H9 (cell line): ENCODE results near the gene CAPN5. TPM values are rescaled to one million over a fixed set of nuclear protein-coding genes. Genes with fewer than 3 reads are reported as not detected.

Experiments used
- DNase-seq: peaks from one replicate; pipeline ENCODE4 v3.0.0-alpha.2; 2017
- H2AFZ ChIP-seq: one replicate; pipeline ENCODE4 v1.6.1; 2013; ENCODE audit warnings: mild to moderate bottlenecking, low read length, control low read depth, moderate library complexity
- H2AK5ac ChIP-seq: 2 replicates; pipeline ENCODE4 v1.6.1; 2013; ENCODE audit warnings: low read length, control low read depth, mixed read lengths; ENCODE audit not compliant: insufficient read length
- H2BK120ac ChIP-seq: one replicate; pipeline ENCODE4 v1.6.1; 2013; ENCODE audit warnings: low read depth, mild to moderate bottlenecking, low read length, control low read depth, inconsistent platforms; ENCODE audit not compliant: poor library complexity, severe bottlenecking
- H2BK12ac ChIP-seq: 2 replicates; pipeline ENCODE4 v1.6.1; 2013; ENCODE audit warnings: low read length, control low read depth, mixed read lengths, low read depth; ENCODE audit not compliant: insufficient read length
- H2BK15ac ChIP-seq: 2 replicates; pipeline ENCODE4 v1.6.1; 2013; ENCODE audit warnings: low read depth, low read length, control low read depth
- H2BK20ac ChIP-seq: one replicate; pipeline ENCODE4 v1.6.1; 2013; ENCODE audit warnings: low read depth, mild to moderate bottlenecking, low read length, control low read depth, inconsistent platforms; ENCODE audit not compliant: poor library complexity, severe bottlenecking
- H2BK5ac ChIP-seq: 2 replicates; pipeline ENCODE4 v1.6.1; 2013; ENCODE audit warnings: low read length, control low read depth, mixed read lengths; ENCODE audit not compliant: insufficient read length
- H3K14ac ChIP-seq: 2 replicates; pipeline ENCODE4 v1.6.1; 2013; ENCODE audit warnings: low read length, control low read depth; ENCODE audit not compliant: insufficient read depth
- H3K18ac ChIP-seq: 2 replicates; pipeline ENCODE4 v1.6.1; 2013; ENCODE audit warnings: low read depth, mild to moderate bottlenecking, mixed read lengths, low read length, control low read depth; ENCODE audit not compliant: insufficient read length
- H3K23ac ChIP-seq: 2 replicates; pipeline ENCODE4 v1.6.1; 2013; ENCODE audit warnings: low read length, control low read depth, mixed read lengths, low read depth; ENCODE audit not compliant: insufficient read length
- H3K23me2 ChIP-seq: 2 replicates; pipeline ENCODE4 v1.6.1; 2013; ENCODE audit warnings: low read depth, mild to moderate bottlenecking, mixed read lengths, low read length, control low read depth; ENCODE audit not compliant: insufficient read length, poor library complexity, severe bottlenecking
- H3K27ac ChIP-seq: 2 replicates; pipeline ENCODE4 v1.5.1; 2013; ENCODE audit warnings: low read length, control low read depth, mixed read lengths, low read depth; ENCODE audit not compliant: insufficient read length
- H3K27me3 ChIP-seq: 2 replicates; pipeline ENCODE4 v1.6.1; 2013; ENCODE audit warnings: low read length, control low read depth, inconsistent platforms; ENCODE audit not compliant: insufficient read depth
- H3K4ac ChIP-seq: 2 replicates; pipeline ENCODE4 v1.6.1; 2013; ENCODE audit warnings: low read depth, mild to moderate bottlenecking, control low read depth, inconsistent platforms, low read length, moderate library complexity
- H3K4me1 ChIP-seq: 2 replicates; pipeline ENCODE4 v1.6.1; 2013; ENCODE audit warnings: low read length, control low read depth, inconsistent platforms; ENCODE audit not compliant: insufficient read depth
- H3K4me2 ChIP-seq: 2 replicates; pipeline ENCODE4 v1.6.1; 2013; ENCODE audit warnings: low read length, control low read depth, mixed read lengths; ENCODE audit not compliant: insufficient read length, insufficient read depth
- H3K56ac ChIP-seq: 2 replicates; pipeline ENCODE4 v1.6.1; 2013; ENCODE audit warnings: low read depth, mild to moderate bottlenecking, mixed read lengths, low read length, control low read depth; ENCODE audit not compliant: insufficient read length
- H3K79me1 ChIP-seq: 2 replicates; pipeline ENCODE4 v1.6.1; 2013; ENCODE audit warnings: low read depth, mild to moderate bottlenecking, moderate library complexity, low read length, control low read depth, inconsistent platforms; ENCODE audit not compliant: insufficient read depth, poor library complexity, severe bottlenecking
- H3K79me2 ChIP-seq: 2 replicates; pipeline ENCODE4 v1.6.1; 2013; ENCODE audit warnings: low read length, control low read depth, inconsistent platforms; ENCODE audit not compliant: insufficient read depth
- H3K9ac ChIP-seq: 2 replicates; pipeline ENCODE4 v1.6.1; 2013; ENCODE audit warnings: low read length, control low read depth, mixed read lengths; ENCODE audit not compliant: insufficient read length; ENCODE audit errors: extremely low read depth
- H3K9me3 ChIP-seq: one replicate; pipeline ENCODE4 v1.6.1; 2013; ENCODE audit warnings: low read depth, low read length, inconsistent platforms; ENCODE audit not compliant: control insufficient read depth
- H3T11ph ChIP-seq: one replicate; pipeline ENCODE4 v1.6.1; 2013; ENCODE audit warnings: mild to moderate bottlenecking, low read length, control low read depth, inconsistent platforms
- H4K20me1 ChIP-seq: one replicate; pipeline ENCODE4 v1.6.1; 2013; ENCODE audit not compliant: control insufficient read depth, insufficient read length, insufficient read depth
- H4K5ac ChIP-seq: 2 replicates; pipeline ENCODE4 v1.6.1; 2013; ENCODE audit warnings: low read depth, mild to moderate bottlenecking, mixed read lengths, low read length, control low read depth; ENCODE audit not compliant: insufficient read length
- H4K8ac ChIP-seq: replicated peaks from 2 replicates; pipeline ENCODE4 v1.6.1; 2013; ENCODE audit warnings: low read length, control low read depth, mixed read lengths, low read depth; ENCODE audit not compliant: insufficient read length
- H4K91ac ChIP-seq: 2 replicates; pipeline ENCODE4 v1.6.1; 2013; ENCODE audit warnings: low read depth, mild to moderate bottlenecking, moderate library complexity, mixed read lengths, low read length, control low read depth; ENCODE audit not compliant: insufficient read length
- H3K27ac Mint-ChIP-seq, 3 experiments: 2 replicates in 2 of 3; 3 replicates in 1 of 3; pipeline ENCODE4 v1.8.0; 2020 to 2021; ENCODE audit warnings: mixed read lengths in 3 of 3, mild to moderate bottlenecking in 1 of 3, moderate library complexity in 1 of 3
- H3K27me3 Mint-ChIP-seq: 2 replicates; pipeline ENCODE4 v1.8.0; 2021; ENCODE audit warnings: low read depth, mild to moderate bottlenecking, moderate library complexity, mixed read lengths
- H3K36me3 Mint-ChIP-seq, 3 experiments: 2 replicates in 2 of 3; 3 replicates in 1 of 3; pipeline ENCODE4 v1.8.0; 2020 to 2021; ENCODE audit warnings: low read depth in 3 of 3, mixed read lengths in 3 of 3; ENCODE audit not compliant: insufficient read depth in 1 of 3
- H3K4me1 Mint-ChIP-seq, 2 experiments: 2 replicates each; pipeline ENCODE4 v1.8.0; 2020; ENCODE audit warnings: mixed read lengths in 2 of 2
- H3K4me3 Mint-ChIP-seq, 2 experiments: 2 replicates in 1 of 2; 3 replicates in 1 of 2; pipeline ENCODE4 v1.8.0; 2020 to 2021; ENCODE audit warnings: mild to moderate bottlenecking in 2 of 2, mixed read lengths in 2 of 2, moderate library complexity in 1 of 2
- H3K9me3 Mint-ChIP-seq, 2 experiments: 2 replicates in 1 of 2; 3 replicates in 1 of 2; pipeline ENCODE4 v1.8.0; 2020; ENCODE audit warnings: mild to moderate bottlenecking in 2 of 2, mixed read lengths in 2 of 2, moderate library complexity in 1 of 2
- CTCF ChIP-seq: fragments of 200-600 bp; sonication (generic); conservative IDR thresholded peaks from 3 replicates; pipeline ENCODE4 v1.8.0; 2021; ENCODE audit warnings: antibody characterized with exemption, mild to moderate bottlenecking
- WGBS: extraction: QIAGEN DNeasy Blood & Tissue Kit; methylation state at CpG from one replicate; pipeline ENCODE4 v1.1.7; 2013; ENCODE audit warnings: missing lambda C conversion rate, low lambda C conversion rate, mixed read lengths; ENCODE audit not compliant: insufficient read length; ENCODE audit errors: extremely low coverage; 5-methylcytosine and 5-hydroxymethylcytosine counted together
- total RNA-seq: library from RNA; stranded (reverse); gene quantifications from 2 replicates; pipeline ENCODE4 v1.2.1, GENCODE V29; 2021

CAPN5 gene
- total RNA-seq, 1 experiment from 2014 or later = 16.7 TPM

GRCh38 chr11:77067861-77068443 lies 1.2 kb downstream of the CAPN5 start:
- no peak for TF ChIP-seq CTCF
- DNase-seq = peak; percentile 27

More at GRCh38 chr11:77067861-77068443, 1.2 kb downstream of the CAPN5 start:
- Histone ChIP-seq H2BK120ac (no peak overlapping the region), H2AK5ac (no peak overlapping the region), H2AFZ (no peak overlapping the region), H4K20me1 (no peaks in the 10 kb centered on the region), H3K27ac (no peak overlapping the region), H2BK20ac (no peak overlapping the region), H3K9me3 (no peaks in the 10 kb centered on the region), H2BK5ac (no peak overlapping the region), H2BK12ac (no peak overlapping the region), H3K4me2 (peak overlapping the region; percentile 61), H3K56ac (no peak overlapping the region), H4K8ac (no peak overlapping the region), H4K5ac (no peak overlapping the region), H3K4me1 (no peaks in the 10 kb centered on the region), H3K18ac (no peak overlapping the region), H3K27me3 (no peaks in the 10 kb centered on the region), H3K14ac (no peak overlapping the region), H3T11ph (no peak overlapping the region), H3K23me2 (peaks cover 10% of the 10 kb centered on the region), H3K79me1 (no peaks in the 10 kb centered on the region), H3K23ac (no peak overlapping the region), H2BK15ac (no peak overlapping the region), H4K91ac (no peak overlapping the region), H3K9ac (no peak overlapping the region), H3K79me2 (0 out of 2 replicates have a peak, but pooled peaks cover 2% of the 10 kb centered on the region), H3K4ac (no peak overlapping the region)
- peak overlapping the region in 1 of 3 experiments; percentile 68; a peak in 1 of 7 replicates for H3K27ac Mint-ChIP-seq
- no CpG with 5 or more reads among the region's 8 CpGs for WGBS
- H3K27me3 Mint-ChIP-seq = peaks cover 19% of the 10 kb centered on the region
- H3K4me3 Mint-ChIP-seq = peak overlapping the region; percentile 72 to 90
- no peaks in the 10 kb centered on the region for H3K9me3 Mint-ChIP-seq
- no peaks in the 10 kb centered on the region for H3K36me3 Mint-ChIP-seq
- H3K4me1 Mint-ChIP-seq = peaks cover 17 to 22% of the 10 kb centered on the region in 2 experiments
